Activated CD4-positive, alpha-beta T cell treated with anti-CD3 and anti-CD28 coated beads, Interleukin-2, Interleukin-4, amounts not matched to agents 100 ng/mL and 50 ng/mL, durations not matched to agents 16 hours and 8 hours (primary cell): ENCODE data around the gene AGT.
A peak's percentile ranks its signal among the peaks of the same experiment; 100 is the strongest.

Experiments
- DNase-seq: peaks from one replicate; pipeline ENCODE4 v3.0.0-alpha.2; 2020; ENCODE audit warnings: low spot score

AGT gene

DNA sequence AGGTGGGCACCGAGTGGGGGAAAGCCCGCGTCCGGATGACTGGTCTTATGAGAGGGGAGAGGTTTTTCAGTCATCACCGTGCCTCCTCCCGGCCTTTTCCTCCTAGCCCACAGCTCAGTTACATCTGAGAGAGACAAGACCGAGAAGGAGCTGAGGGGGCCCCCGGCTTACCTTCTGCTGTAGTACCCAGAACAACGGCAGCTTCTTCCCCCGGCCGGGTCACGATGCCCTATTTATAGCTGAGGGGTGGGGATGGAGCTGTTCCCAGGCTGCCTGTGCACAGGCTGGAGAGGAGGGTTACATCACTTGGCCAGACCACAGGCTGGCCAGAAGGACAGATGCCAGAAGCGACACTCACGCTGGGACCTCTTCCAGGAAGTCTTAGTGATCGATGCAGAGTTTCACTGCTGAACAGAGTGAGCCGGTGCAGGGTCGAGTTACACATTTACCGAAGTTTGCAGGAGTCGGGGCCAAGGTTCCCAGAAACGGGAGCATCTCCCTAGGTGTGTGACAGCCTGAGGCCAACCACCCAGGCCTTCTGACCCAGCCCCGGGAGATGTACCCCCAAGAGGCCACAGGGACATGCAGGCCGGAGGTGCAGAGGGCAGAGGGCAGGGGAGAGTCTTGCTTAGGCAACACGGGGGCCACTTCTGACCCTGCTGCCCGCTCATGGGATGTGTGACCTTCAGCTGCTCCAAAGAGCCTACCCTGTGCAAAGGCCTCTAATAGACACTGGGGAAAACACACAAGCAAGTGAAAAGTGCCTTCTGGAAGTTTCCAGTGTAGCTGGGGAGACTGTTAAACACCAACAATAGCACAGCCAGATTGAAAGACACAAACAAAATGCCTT lies at the start of gene AGT:
Gene AGT (minus strand): TSS at position 208 of the 850 bp plus-strand sequence. CDS start 3,299 bp downstream, outside the sequence.
- no peak for DNase-seq

GRCh38 chr1:230761443-230762167 lies 47.7 kb upstream of the AGT start:
- DNase-seq: no peak

- DNase-seq: no peak
These were observed 46.5 kb upstream of the AGT start for GRCh38 chr1:230760360-230760827.

- no peak for DNase-seq
These were observed 45.6 kb upstream of the AGT start for GRCh38 chr1:230759369-230760065.

- DNase-seq: no peak
These were observed 44.9 kb upstream of the AGT start for GRCh38 chr1:230758709-230759368.

- no peak for DNase-seq
These were observed 44.2 kb upstream of the AGT start for GRCh38 chr1:230757856-230758708.

DNA sequence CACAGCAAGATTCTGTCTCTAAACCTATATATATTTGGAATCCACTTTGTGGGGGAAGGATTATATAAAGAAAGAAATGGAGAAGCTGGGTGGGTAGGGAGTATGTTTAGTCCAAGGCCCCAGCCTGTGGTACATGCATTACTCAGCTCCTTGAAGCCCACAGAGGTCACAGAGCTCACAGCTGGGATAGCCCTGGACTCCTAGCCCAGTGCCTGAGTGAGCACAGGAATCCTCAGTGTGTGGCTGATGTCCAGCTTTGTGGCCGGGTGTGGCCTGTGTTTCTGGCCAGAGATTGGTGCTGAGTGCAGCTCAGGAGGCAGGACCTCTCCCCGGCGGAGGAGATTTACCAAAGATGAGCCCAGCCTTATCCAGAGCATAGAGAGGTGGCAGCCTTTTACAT lies 40.9 kb upstream of the AGT start:
- no peak for DNase-seq

DNA sequence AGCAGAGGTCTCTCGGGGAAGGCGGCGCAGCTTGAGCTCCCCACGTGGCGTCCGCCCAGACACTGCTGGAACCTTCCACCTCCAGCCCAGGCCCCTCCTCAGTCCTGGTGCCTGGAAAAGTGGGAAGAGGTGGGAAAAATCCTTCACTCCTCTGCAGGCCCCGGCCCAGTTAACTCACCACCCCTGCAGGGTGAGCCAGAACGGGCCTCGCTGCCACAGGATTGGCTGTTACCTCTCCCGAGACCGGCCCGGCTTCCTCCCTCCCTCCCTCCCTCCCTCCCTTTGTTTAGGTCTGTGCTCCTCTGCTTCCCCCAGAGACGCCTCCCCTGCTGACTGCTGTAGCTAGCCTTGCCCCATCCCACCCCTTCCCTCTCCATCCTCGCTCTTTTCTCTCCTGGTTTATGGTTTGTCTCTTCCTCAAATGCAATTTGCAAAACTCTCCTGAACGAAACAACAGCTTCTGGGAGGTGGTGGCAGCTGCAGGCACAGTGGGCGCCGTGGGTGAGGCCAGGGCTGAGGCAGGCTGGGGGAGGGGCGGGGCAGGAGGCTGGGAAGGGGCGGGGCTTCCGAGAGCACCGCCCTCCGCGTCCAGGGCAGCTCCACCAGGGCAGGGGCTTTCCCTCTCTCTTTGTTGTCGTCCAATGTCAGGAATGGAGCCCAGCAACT lies 39.8 kb upstream of the AGT start:
- DNase-seq: peak; percentile 23

- DNase-seq: no peak
These were observed 39.3 kb upstream of the AGT start for GRCh38 chr1:230753191-230753585.

DNA sequence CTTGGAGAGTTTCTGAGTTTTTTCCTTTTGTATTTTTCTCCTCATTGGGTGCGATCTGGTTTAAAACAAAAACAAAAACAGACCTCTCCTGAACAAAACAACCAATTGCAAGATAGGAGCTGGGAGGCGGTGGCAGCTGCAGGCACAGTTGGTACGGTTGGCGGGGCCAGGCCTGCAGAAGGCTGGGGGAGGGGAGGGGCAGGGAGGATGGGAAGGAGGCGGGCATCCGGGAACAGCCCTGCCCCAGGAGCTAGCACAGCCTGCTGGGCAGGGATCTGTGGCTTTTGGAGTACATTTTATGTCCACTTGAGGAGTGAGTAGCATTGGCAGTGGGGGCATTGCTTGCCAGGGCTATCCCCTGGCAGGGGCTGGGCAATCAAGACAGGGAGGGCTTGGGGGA lies 38.5 kb upstream of the AGT start:
- DNase-seq: no peak

DNA sequence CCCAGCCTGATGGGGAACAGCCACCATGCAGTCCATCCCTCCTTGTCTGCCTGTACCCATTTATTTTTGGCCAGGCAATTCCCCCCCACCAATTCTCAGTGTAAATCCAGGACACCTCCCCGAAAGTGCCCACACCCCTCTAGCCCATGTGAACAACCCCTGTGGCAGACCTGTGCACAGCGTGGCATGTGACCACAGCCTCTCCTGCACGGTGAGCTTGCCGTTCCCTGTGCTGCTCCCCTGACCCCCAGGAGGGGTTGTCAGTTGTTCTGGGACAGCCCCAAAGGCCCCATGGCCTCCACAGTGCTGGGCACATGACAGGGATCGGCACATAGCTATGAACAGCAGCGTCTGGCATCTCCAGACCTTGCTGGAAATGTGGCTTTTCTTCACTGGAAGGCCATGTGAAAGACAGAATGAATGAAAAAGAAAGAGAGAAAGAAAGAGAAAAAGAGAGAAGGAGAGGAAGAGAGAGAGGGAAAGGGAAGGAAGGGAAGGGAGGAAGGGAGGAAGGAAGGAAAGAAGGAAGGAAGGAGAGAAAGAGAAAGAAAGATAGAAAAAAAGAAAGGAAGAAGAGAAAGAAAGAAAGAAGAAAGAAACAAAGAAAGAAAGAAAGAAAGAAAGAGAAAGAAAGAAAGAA lies 37.2 kb upstream of the AGT start:
- DNase-seq: no peak

DNA sequence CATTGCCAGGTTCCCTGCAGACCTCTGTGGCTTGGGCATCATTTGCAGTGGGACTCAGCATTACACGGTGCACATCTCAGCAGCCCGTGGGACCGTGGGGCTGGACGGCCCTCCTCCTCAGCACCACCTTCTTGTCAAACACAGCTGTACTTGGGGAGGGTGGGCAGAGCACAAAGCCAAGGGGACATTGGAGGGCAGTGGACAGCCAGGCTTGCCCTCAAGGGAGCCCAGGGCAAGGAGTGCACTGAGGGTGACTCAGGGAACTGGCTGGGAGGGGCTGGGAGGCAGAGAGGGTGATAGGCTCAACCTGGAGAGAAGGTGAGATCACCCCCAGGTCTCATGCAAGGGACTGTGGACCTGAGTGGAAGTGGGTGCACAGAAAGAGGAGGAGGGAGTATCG lies 36.7 kb upstream of the AGT start:
- no peak for DNase-seq

DNA sequence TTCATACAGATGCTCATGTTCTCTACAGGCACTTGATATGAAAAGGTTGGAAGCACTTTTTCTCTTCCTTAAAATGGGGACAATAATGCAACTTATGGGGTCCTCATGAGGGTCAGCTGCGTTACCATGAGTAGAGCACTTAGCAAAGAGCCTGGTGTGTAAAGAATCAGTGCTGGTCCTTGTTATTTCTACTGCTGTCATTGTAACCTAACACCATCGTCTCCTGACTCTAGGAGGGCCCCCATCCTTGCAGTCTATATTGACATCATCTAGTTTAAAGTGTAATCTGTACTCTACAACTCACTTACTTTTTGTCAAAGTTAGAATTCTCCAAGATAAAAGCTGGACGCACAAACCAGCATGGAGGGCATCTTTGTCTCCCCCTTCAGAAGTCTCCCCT lies 35.7 kb upstream of the AGT start:
- no peak for DNase-seq

DNA sequence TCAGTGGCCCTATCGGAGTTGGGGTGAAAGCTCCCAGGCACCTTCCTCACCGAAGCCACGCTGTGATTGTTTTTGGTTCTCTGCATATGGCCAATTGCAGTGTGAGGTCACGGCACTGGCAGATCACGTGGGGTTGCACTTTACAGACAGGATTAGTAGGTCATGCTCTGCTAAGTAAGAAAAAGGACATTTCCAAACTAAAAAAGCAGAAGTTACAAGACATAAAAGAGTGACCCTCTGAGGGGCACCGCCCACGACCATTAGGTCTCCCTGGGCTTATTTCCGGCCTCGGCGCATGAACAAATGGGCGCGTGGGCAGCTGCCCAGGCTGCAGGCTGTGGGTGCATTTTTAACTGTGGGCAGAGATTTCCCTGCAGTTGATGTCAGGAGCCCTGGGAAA lies 35.2 kb upstream of the AGT start:
- DNase-seq: no peak

GRCh38 chr1:230747890-230748800 lies 34.2 kb upstream of the AGT start:
- no peak for DNase-seq

- no peak for DNase-seq
These were observed 33.3 kb upstream of the AGT start, which contains the start of gene CAPN9 for GRCh38 chr1:230747127-230747730. Gene CAPN9 (plus strand): TSS chr1:230747388. CDS start chr1:230747497, 109 bp downstream.

DNA sequence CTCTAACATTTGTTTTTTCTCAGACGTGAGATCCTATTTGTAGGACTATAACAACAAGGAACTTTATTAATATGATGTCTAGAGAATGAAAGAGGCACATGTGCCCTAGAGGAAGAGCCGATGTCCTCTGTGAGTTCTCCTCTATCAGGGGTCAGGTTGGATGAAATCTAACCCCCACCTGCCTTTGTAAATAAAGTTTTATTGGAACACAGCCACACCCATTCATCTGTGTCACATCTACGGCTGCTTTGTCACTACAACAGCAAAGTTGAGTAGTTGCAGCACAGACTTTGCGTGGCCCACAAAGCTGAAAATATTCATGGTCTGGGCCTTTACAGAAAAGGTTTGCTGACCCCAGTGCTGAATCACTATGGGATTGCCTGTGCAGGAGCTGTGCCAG lies 32.7 kb upstream of the AGT start:
- no peak for DNase-seq

DNA sequence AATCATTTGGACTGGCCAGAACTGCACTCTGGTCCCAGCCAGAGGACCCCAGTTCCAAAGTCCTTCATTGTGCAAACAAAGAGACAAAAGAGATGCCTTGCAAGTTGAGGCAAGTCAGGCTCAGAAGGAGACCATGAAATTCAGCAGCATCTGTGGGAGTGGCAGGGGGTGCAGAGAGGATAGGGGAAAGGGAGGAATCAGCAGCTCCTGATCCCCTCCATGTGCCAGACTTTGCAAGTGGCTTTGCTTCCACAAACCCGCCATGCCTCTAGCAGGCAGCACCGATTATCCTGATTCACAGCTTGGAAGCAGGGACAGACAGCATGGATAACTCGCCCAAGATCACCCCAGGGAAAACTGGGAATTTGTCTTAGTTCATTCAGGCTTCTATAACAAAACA lies 31.1 kb upstream of the AGT start:
- DNase-seq: no peak

- no peak for DNase-seq
These were observed 30.5 kb upstream of the AGT start for GRCh38 chr1:230744382-230744781.
